HEK293T (cell line): ENCODE measurements around the gene CDH1.

Experiments
- CTCF ChIA-PET: fragments of 350-600 bp; formaldehyde crosslinking; extraction: SDS; loops from one replicate; lab custom pipeline; 2021; ENCODE audit warnings: antibody characterized with exemption, inconsistent platforms; lab: Yijun Ruan, JAX
- POLR2A ChIA-PET: fragments of 350-600 bp; formaldehyde crosslinking; extraction: SDS; loops from one replicate; lab custom pipeline; 2020; ENCODE audit warnings: antibody characterized with exemption, inconsistent platforms; lab: Yijun Ruan, JAX
- DNase-seq: peaks from one replicate; pipeline ENCODE4 v3.0.0; 2012; ENCODE audit warnings: mixed read lengths; ENCODE audit errors: extremely low spot score
- ARNT ChIP-seq: fragments of 450-650 bp; IDR thresholded peaks from 2 replicates; pipeline ENCODE4 v1.6.1; 2017; ENCODE audit warnings: mild to moderate bottlenecking
- BHLHE40 ChIP-seq: fragments of 450-650 bp; IDR thresholded peaks from 2 replicates; pipeline ENCODE4 v1.6.1; 2016; ENCODE audit warnings: mild to moderate bottlenecking, moderate library complexity, borderline replicate concordance
- CTBP1 ChIP-seq: fragments of 450-650 bp; IDR thresholded peaks from 2 replicates; pipeline ENCODE4 v1.6.1; 2016; ENCODE audit warnings: borderline replicate concordance
- ELF4 ChIP-seq: fragments of 450-650 bp; IDR thresholded peaks from 2 replicates; pipeline ENCODE4 v1.6.1; 2017; ENCODE audit warnings: antibody characterized with exemption
- FOXA1 ChIP-seq: fragments of 450-650 bp; IDR thresholded peaks from 2 replicates; pipeline ENCODE4 v1.6.1; 2016; ENCODE audit warnings: mild to moderate bottlenecking
- FOXK2 ChIP-seq: fragments of 450-650 bp; IDR thresholded peaks from 2 replicates; pipeline ENCODE4 v1.6.1; 2016; ENCODE audit warnings: mild to moderate bottlenecking
- FOXM1 ChIP-seq: fragments of 450-650 bp; IDR thresholded peaks from 2 replicates; pipeline ENCODE4 v1.6.1; 2017; ENCODE audit warnings: mild to moderate bottlenecking, borderline replicate concordance
- HDGF ChIP-seq: fragments of 450-650 bp; IDR thresholded peaks from 2 replicates; pipeline ENCODE4 v1.6.1; 2017; ENCODE audit warnings: antibody characterized with exemption, borderline replicate concordance
- L3MBTL2 ChIP-seq: fragments of 450-650 bp; conservative IDR thresholded peaks from 2 replicates; pipeline ENCODE4 v1.6.1; 2016; ENCODE audit warnings: mild to moderate bottlenecking
- LEF1 ChIP-seq: fragments of 450-650 bp; IDR thresholded peaks from 2 replicates; pipeline ENCODE4 v1.6.1; 2017; ENCODE audit warnings: mild to moderate bottlenecking, borderline replicate concordance
- NFRKB ChIP-seq: fragments of 450-650 bp; IDR thresholded peaks from 2 replicates; pipeline ENCODE4 v1.6.1; 2016; ENCODE audit warnings: mild to moderate bottlenecking, moderate library complexity
- SP1 ChIP-seq: fragments of 450-650 bp; IDR thresholded peaks from 2 replicates; pipeline ENCODE4 v1.6.1; 2017
- SUZ12 ChIP-seq: fragments of 450-650 bp; IDR thresholded peaks from 2 replicates; pipeline ENCODE4 v1.6.1; 2016; ENCODE audit warnings: mild to moderate bottlenecking
- TARDBP ChIP-seq: fragments of 450-650 bp; IDR thresholded peaks from 2 replicates; pipeline ENCODE4 v1.6.1; 2016
- ZNF384 ChIP-seq: fragments of 450-650 bp; IDR thresholded peaks from 2 replicates; pipeline ENCODE4 v1.6.1; 2016
- TF ChIP-seq, protein P1 (sequence below): fragments of 450-650 bp; IDR thresholded peaks from 2 replicates; pipeline ENCODE4 v1.6.1; 2016

Gene CDH1

DNA sequence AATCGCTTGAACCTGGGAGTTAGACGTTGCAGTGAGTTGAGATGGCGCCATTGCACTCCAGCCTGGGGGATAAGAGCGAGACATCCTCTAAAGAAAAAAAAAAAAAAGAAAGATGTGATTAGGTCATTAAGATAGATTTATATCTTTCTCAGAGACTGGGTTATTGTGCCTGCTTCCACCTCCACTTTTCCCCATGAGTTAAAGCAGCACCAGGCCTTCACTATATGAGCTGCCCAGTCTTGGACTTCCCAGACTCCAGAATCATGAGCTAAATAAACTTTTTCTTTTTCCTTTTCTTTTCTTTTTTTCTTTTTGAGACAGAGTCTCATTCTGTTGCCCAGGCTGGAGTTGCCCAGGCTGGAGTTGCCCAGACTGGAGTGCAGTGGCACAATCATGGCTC lies 19.4 kb upstream of the CDH1 start:
- CTCF ChIA-PET: no interaction called here
- no peak for DNase-seq
- no peak for TF ChIP-seq CTBP1
- TF ChIP-seq HDGF: no peak
- no peak for TF ChIP-seq ARNT
- no peak for TF ChIP-seq FOXM1
- no peak for TF ChIP-seq TARDBP
- TF ChIP-seq BHLHE40: no peak
- TF ChIP-seq SUZ12: no peak
- no peak for TF ChIP-seq FOXK2
- TF ChIP-seq SP1: no peak
- no peak for TF ChIP-seq ZNF384
- TF ChIP-seq NFRKB: no peak
- TF ChIP-seq LEF1: no peak
- TF ChIP-seq, protein P1, sequence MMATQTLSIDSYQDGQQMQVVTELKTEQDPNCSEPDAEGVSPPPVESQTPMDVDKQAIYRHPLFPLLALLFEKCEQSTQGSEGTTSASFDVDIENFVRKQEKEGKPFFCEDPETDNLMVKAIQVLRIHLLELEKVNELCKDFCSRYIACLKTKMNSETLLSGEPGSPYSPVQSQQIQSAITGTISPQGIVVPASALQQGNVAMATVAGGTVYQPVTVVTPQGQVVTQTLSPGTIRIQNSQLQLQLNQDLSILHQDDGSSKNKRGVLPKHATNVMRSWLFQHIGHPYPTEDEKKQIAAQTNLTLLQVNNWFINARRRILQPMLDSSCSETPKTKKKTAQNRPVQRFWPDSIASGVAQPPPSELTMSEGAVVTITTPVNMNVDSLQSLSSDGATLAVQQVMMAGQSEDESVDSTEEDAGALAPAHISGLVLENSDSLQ: no peak
- no peak for TF ChIP-seq ELF4
- no peak for TF ChIP-seq FOXA1
- TF ChIP-seq L3MBTL2: no peak
- POLR2A ChIA-PET: no interaction called here

DNA sequence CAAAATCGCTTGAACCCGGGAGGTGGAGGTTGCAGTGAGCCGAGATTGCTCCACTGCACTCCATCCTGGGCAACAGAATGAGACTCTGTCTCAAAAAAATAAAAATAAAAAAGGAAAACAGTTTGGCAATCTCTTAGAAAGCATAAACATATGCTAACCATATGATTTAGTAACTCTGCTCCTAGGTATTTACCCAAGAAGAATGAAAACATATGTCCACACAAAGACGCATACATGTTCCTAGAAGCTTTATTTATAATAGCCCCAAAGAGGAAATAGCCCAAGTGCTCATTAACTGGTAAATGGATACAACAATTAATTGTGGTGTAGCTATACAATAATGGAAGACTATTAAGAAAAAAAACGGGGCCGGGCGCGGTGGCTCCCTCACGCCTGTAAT lies 18.5 kb upstream of the CDH1 start:
- TF ChIP-seq NFRKB (no peak), BHLHE40 (no peak)
- POLR2A ChIA-PET: no interaction called here
- CTCF ChIA-PET: no interaction called here
- no peak for DNase-seq

DNA sequence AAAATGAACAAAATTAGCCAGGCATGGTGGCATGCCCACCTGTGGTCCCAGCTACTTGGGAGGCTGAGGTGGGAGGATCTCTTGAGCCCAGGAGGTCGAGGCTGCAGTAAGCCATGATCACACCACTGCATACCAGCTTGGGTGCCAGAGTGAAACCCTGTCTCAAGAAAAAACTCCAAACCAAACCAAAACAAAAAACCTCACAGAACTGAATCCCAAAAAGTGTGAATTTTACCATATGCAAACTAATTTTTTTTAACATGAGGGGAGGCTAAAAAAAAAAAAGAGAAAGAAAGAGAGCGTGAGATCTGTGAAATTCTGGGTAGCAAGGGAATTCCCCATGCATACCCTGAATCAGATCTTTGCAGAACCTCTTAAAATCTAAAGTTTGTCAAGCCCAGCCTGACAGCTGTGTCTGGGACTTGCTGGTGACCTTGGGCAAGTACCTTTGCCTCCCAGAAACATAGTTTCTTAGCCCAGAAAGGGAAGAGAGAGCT lies 17.1 kb upstream of the CDH1 start:
- POLR2A ChIA-PET: no interaction called here
- TF ChIP-seq L3MBTL2 (no peak), TARDBP (no peak), ARNT (no peak), BHLHE40 (no peak)
- CTCF ChIA-PET: no interaction called here
- no peak for DNase-seq

DNA sequence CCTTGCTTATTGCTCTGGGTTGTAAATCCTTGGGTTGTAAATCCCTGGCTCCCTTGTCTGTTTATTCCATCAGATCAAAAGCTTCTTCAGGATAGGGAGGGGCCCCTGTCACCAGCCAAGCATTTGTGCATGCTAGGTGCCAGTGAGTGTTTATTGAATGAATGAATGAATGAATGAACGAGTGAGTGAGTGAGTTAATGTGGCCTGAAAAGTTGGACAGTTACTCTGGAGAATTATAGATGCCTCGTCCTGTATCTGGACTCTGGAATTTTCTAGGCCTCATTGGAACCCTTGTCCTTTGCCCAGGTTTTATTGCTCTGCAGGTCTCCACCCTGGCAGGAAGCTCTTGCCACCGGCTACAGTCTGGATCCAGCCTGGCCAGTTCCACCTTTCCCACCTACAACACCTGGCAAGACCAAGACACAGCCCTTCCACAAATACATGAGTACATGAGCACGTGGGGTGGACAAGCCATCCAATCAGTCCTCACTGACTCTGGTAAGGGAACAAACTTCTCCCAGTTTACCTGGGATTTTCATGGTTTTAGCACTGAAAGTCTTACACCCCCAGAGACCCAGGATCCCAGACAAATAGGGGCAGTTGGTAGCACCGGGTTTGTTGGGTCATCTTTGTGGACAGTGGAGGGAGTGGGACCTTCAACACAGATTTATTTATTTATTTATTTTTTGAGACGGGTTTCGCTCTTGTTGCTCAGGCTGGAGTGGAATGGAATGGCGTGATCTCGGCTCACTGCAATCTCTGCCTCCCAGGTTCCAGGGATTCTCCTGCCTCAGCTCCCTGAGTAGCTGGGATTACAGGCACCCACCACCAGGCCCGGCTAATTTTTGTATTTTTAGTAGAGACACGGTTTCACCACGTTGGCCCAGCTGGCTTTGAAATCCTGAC lies 14.7 kb upstream of the CDH1 start:
- DNase-seq: no peak
- TF ChIP-seq ARNT: no peak
- no peak for TF ChIP-seq ELF4
- no peak for TF ChIP-seq ZNF384
- TF ChIP-seq HDGF: no peak
- TF ChIP-seq BHLHE40: no peak
- no peak for TF ChIP-seq LEF1
- TF ChIP-seq CTBP1: no peak
- TF ChIP-seq NFRKB: no peak
- TF ChIP-seq SP1: no peak
- no peak for TF ChIP-seq L3MBTL2
- no peak for TF ChIP-seq FOXM1
- no peak for TF ChIP-seq FOXK2
- TF ChIP-seq SUZ12: no peak
- TF ChIP-seq, protein P1: no peak
- TF ChIP-seq FOXA1: no peak
- TF ChIP-seq TARDBP: no peak
- ChIA-PET CTCF (interaction anchor here (0.6 kb wide), 1 partner anchor 9 kb away, joined by 3 read pairs; no protein-coding TSS in a partner anchor), POLR2A (no interaction called here)

DNA sequence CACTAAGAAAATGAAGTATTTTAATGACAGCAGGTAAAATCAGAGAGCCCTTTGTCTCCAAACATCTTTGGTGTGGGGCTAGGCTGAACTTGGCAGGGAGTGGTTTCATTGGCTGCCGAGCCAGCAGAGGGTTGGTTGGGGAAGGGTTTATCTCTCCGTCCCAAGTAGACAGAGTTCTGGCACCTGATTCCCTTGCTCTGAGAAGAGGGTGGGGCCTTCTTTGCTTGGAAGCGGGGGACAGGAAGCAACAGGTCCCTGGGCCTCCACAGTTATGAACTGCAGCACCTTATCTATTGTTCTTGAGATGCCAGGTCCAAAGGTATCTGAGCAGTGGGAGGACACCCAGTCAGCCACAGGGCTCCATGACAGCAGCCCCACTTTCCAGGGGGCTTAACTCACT lies 12.3 kb upstream of the CDH1 start:
- DNase-seq: no peak
- TF ChIP-seq ELF4 (no peak), CTBP1 (no peak)
- ChIA-PET POLR2A (no interaction called here), CTCF (interaction anchor here (0.6 kb wide), 1 partner anchor 361 kb away, joined by 3 read pairs; no protein-coding TSS in a partner anchor)

DNA sequence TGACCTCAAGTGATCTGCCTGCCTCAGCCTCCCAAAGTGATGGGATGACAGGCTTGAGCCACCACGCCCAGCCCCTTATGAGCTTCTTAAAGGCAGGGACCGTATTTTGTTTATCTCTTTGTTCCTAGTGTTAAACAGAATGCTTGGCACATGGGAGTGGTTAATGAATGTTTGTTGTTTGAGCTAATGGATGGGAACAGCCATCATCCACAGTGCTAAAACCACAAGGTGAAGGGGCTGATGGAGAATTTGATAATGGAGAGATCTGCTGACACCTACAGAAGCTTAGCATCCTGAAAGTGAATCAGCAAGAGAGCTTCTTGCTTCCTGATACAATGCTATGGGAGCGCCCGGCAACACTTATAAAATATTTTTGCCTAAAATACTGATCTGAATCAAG lies 8.6 kb upstream of the CDH1 start:
- ChIA-PET CTCF (no interaction called here), POLR2A (no interaction called here)
- no peak for DNase-seq
- TF ChIP-seq SUZ12: no peak
- no peak for TF ChIP-seq FOXA1
- no peak for TF ChIP-seq BHLHE40
- no peak for TF ChIP-seq ZNF384
- TF ChIP-seq LEF1: no peak
- TF ChIP-seq ARNT: no peak
- TF ChIP-seq CTBP1: no peak
- TF ChIP-seq FOXM1: no peak
- TF ChIP-seq, protein P1: no peak
- no peak for TF ChIP-seq SP1
- no peak for TF ChIP-seq FOXK2
- TF ChIP-seq TARDBP: no peak
- TF ChIP-seq ELF4: no peak
- TF ChIP-seq L3MBTL2: no peak
- TF ChIP-seq NFRKB: no peak
- no peak for TF ChIP-seq HDGF
